Measurements from ENCODE around the gene SMAD3.

Gene SMAD3

GRCh38 chr15:67188551-67189218, 123.3 kb downstream of the SMAD3 start:
- DNase-seq, result no peak

GRCh38 chr15:67189326-67190051, 124.1 kb downstream of the SMAD3 start:
- DNase-seq, result no peak

GRCh38 chr15:67190326-67190725, 124.9 kb downstream of the SMAD3 start:
- no peak for DNase-seq

- no peak for DNase-seq
Observed at GRCh38 chr15:67190813-67191212, 125.4 kb downstream of the SMAD3 start.

GRCh38 chr15:67192185-67192820, 126.9 kb downstream of the SMAD3 start:
- DNase-seq, result no peak

- no peak for DNase-seq
Observed at GRCh38 chr15:67193223-67193990, 128.0 kb downstream of the SMAD3 start.

GRCh38 chr15:67194171-67195114, 129.0 kb downstream of the SMAD3 start:
- no peak for DNase-seq

- no peak for DNase-seq
Observed at GRCh38 chr15:67195305-67195704, 129.9 kb downstream of the SMAD3 start.

GRCh38 chr15:67196222-67196621, 130.8 kb downstream of the SMAD3 start:
- DNase-seq, result no peak

GRCh38 chr15:67196672-67197363, 131.4 kb downstream of the SMAD3 start:
- no peak for DNase-seq

- DNase-seq, result no peak
Observed at GRCh38 chr15:67197364-67197695, 131.9 kb downstream of the SMAD3 start.

GRCh38 chr15:67198157-67198754, 132.9 kb downstream of the SMAD3 start:
- no peak for DNase-seq

GRCh38 chr15:67199391-67199790, 134.0 kb downstream of the SMAD3 start:
- DNase-seq, result no peak

GRCh38 chr15:67199881-67200763, 134.7 kb downstream of the SMAD3 start:
- peak in 1 of 2 experiments; percentile 3 for DNase-seq

GRCh38 chr15:67201136-67201535, 135.7 kb downstream of the SMAD3 start:
- DNase-seq, result peak in 1 of 2 experiments; percentile 6

- DNase-seq, result no peak
Observed at GRCh38 chr15:67202091-67202490, 136.7 kb downstream of the SMAD3 start.

GRCh38 chr15:67202991-67203390, 137.6 kb downstream of the SMAD3 start:
- no peak for DNase-seq

- DNase-seq, result no peak
Observed at GRCh38 chr15:67207555-67208207, 142.3 kb downstream of the SMAD3 start.

- no peak for DNase-seq
Observed at GRCh38 chr15:67208396-67208795, 143.0 kb downstream of the SMAD3 start.
